HS-5 (cell line): ENCODE data around the gene PADI3.

Experiments used
- DNase-seq: peaks from one replicate; pipeline ENCODE4 v3.0.0-alpha.2; 2012; ENCODE audit warnings: low read depth

The PADI3 gene, protein sequence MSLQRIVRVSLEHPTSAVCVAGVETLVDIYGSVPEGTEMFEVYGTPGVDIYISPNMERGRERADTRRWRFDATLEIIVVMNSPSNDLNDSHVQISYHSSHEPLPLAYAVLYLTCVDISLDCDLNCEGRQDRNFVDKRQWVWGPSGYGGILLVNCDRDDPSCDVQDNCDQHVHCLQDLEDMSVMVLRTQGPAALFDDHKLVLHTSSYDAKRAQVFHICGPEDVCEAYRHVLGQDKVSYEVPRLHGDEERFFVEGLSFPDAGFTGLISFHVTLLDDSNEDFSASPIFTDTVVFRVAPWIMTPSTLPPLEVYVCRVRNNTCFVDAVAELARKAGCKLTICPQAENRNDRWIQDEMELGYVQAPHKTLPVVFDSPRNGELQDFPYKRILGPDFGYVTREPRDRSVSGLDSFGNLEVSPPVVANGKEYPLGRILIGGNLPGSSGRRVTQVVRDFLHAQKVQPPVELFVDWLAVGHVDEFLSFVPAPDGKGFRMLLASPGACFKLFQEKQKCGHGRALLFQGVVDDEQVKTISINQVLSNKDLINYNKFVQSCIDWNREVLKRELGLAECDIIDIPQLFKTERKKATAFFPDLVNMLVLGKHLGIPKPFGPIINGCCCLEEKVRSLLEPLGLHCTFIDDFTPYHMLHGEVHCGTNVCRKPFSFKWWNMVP

GRCh38 chr1:17248781-17249180, at the start of gene PADI3:
TSS of gene PADI3 (plus strand) at chr1:17249098. CDS start at chr1:17249138, 40 bp downstream.
- no peak for DNase-seq

GRCh38 chr1:17199267-17200044, 49.4 kb upstream of the PADI3 start:
- DNase-seq = no peak

DNA sequence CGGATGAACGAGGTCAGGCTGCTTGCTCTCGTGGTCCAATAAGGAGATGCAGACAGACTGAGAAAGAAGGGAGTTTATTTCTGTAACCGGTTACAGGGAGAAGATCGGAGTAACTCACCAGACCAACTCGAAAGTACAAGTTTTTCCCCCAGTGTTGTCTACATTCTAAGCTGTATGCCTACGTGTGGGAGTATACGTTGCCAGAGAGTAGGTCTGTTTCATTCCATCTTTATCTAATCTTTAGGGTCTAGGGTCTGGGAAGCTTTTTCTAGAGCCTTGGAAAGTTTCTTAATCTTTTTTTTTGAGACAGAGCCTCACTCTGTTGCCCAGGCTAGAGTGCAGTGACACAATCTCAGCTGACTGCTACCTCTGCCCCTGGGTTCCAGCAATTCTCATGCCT, 48.7 kb upstream of the PADI3 start:
- no peak for DNase-seq

DNA sequence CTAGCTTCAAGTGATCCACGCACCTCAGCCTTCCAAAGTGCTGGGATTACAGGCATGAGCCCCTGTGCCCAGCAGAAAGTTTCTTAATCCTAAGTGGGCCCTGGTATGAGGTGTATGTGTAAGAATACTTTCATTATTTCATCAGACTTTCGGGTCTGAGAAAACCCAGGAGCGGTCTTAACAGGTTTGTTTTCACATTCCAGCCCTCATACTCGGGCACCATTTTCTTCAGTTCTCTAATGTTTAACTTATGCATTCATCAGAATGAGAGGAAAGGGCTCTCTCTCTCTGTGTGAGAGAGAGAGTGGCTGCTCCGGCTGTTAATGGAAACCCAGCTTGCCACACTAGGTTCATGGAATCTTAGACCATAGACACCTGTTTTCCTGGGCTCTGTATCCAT, 48.1 kb upstream of the PADI3 start:
- DNase-seq = no peak

DNA sequence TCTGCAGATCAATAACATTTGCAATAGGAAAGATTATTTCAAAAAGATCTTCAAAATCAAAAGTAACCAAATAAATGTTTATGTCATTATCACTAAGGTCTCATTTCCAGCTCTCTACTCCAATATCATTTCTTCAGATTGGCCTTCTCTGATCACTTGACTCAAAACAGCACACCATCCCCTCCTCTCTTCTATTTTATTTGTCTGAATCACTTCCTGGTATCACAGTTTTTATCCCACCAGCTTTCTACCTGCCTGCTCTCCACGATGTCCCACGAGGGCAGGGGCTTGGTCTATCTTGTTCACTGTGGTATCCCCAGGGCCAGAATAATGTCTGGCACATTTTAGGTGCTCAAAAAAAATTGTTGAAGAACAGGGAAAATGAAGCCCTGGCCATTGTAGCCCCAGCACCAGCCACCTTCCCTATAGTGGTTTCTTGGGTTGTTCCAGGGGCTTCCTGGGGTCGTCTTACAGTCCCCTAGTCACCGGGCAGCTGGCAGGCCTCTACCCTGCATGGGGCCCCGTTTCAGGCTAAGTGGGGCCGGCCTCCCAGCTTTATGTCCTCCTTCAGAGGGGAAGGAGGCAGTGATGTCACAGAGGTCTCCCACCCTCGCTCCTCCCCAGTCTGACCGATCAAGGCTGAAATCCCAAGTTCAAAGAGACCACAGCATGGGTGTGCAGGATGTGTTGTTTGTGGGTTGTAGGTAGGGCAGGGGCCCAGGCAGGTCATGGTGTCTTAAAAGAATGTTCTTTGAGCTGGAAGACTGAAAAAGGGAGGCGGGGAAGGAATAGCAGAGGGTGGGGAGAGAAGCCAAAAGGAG, 47.5 kb upstream of the PADI3 start:
- DNase-seq = no peak

DNA sequence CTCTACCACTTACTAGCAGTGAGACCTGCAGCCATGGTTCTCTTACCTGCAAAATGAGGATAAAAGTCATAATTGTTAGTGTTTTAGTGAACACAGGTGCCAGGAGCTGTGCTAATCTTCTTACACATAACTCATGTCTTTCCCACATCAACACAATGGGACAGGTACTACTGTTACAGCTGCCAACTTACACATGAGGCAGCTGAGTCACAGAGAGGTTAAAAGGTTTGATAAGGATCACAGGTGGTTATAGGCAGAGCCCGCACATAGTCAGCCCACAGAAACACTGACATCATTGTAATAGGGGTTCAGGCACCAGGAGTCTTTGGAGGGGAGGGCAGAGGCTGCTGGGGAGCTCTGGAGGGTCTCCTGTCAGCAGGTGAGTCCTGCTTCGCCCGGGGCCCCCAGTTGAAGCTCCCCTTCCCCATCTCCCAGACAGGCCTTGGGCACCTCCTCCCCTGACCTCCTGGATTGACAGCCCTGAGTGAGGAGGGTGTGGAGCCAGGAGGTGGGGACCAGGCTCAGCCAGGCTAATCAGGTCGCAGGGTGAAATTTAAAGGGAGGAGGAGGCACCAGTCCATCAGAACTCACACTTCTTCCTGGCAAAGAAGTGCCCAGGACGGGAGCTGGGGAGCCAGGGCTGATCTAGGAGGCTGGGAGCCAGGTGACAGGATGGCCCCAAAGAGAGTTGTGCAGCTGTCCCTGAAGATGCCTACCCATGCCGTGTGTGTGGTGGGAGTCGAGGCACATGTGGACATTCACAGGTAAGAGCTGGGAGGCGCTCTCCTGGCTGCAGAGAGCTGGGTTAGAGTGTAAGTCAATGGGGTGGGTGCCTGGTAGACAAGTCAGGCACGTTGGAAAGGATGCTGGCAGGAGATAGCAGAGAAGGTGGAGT, 44.1 kb upstream of the PADI3 start, which contains the start of gene PADI1:
Gene PADI1, plus strand, starts transcription at position 583 of the 895 bp plus-strand sequence. Its CDS starts 90 bp downstream, at position 673.
- no peak for DNase-seq

- no peak for DNase-seq
Measured at GRCh38 chr1:17205652-17206051, 43.2 kb upstream of the PADI3 start.

DNA sequence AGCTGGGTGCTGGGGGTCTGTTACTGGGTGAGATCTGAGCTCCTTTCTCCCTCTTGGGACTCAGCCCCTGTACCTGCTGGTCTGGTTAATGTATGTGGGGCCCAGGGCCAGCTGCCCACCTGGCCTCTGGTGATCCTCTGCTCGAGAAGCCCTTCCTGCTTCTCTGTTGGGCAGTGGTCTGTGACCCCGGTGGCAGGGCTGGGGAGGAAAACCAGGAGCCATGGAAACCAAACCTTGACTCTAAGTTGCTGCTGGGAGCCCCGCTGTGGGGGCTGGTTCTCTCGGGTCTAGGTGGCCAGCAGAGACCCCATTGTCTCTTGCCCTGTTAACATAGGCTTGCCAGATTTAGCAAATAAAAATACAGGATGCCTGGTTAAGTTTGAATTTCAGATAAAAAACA, 42.7 kb upstream of the PADI3 start:
- no peak for DNase-seq

DNA sequence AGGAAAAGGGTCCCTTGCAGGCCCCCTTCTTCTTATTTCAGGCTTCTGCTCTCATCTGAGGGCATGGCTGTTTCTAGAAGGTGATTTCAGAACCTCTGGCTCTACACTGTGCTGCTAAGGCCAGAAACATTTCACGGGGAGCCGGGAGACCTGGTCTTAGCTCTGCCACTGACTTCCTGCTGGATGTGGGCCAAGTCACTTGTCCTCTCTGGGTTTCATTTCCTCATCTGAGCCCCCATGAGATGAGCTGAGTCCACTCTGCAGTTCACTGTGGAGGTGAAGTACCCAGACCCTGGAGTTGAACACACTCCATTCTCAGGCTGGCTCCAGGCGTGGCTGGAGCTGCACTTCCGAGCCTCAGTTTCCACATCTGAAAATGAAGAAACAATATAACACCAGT, 41.9 kb upstream of the PADI3 start:
- no peak for DNase-seq

- DNase-seq = no peak
Measured at GRCh38 chr1:17207540-17207939, 41.4 kb upstream of the PADI3 start.

GRCh38 chr1:17207966-17208418, 40.9 kb upstream of the PADI3 start:
- DNase-seq = peak; percentile 75

GRCh38 chr1:17208546-17208945, 40.4 kb upstream of the PADI3 start:
- DNase-seq = no peak

DNA sequence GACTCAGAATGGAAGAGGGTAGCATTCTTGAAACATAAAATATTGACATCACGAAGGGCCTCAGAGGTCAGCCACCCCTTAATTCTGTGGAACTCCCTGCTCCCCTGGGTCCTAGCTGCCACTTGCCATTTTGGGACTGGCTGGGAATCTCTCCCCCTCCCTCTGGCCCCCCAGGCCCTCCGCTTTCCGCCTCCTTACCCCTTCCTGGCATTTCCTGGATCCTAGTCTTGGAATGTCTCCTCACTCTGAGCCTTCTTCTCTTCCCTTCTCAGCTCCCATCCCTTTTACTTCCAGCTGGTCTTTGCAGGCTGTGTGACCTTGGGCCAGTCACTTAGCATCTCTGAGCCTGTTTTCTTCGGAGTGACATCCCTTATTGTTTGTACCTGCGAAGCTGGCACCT, 39.5 kb upstream of the PADI3 start:
- no peak for DNase-seq

DNA sequence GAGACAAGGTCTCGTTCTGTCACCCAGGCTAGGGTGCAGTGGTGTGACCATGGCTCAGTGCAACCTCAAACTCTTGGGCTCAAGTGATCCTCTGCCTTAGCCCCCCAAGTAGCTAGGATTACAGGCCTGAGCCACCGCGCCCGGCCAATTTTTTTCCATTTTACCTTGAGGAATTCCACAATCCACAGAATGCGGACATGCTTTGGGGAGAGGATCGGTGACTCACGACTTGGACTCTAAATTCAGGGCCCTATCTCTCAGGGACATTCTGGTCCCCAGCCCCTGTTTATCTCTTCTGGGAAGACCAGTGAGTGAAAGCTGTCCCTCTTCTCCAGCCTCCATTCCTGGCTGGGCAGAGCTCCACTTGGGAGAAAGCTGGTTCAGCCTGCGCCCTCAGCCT, 38.7 kb upstream of the PADI3 start:
- no peak for DNase-seq

DNA sequence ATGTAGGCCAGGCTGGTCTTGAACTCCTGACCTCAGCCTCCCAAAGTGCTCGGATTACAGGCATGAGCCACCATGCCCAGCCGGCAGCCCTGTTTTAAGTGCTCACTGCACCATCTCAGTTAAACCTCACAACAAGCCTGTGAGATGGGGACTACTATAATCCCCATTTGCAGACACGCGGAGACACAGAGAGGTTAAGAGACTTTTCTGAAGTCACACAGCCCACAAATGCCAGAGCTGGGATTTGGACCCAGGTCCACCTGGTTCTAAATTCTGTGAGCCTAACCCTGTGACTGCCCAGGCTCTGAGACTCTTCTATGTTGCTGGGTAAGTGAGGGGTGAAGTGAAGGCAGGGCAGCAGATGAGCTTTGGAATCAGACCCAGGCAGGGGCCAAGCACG, 37.5 kb upstream of the PADI3 start:
- DNase-seq = no peak

- no peak for DNase-seq
Measured at GRCh38 chr1:17212009-17212408, 36.9 kb upstream of the PADI3 start.

- no peak for DNase-seq
Measured at GRCh38 chr1:17212487-17213121, 36.3 kb upstream of the PADI3 start.

DNA sequence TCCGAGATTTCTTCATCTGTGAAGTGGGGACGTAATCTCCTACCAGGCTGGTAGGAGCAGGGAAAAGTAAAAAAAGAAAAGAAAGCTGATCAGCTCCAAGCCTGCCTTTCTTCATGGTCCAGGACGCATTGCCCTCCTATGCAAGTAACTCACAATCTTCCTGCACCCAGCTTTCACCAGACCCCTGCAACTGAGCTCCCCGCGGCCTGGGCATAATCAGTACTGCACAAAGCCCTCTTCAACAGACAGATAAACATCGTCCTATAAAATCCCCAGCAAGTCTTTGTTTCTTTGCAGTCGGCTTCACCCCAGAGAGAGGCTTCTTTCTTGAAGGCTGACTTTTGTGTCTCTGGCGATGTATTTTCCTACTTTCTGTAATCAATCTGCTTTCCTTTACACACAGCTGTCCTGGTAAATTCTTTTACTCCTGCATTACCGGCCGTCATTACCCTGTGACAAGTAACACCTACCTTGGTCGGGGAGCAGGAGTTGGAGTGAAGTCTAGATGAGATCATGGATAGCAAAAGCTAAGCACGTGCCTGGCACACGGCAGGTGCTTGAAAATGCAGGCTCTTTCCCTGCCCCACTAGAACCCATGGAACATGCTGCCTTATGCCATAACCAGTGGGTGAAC, 35.6 kb upstream of the PADI3 start:
- DNase-seq = no peak

GRCh38 chr1:17213782-17214148, 35.1 kb upstream of the PADI3 start:
- no peak for DNase-seq
